Neural progenitor cell (in vitro differentiated cells): ENCODE results near the gene BPNT1.

Experiments used
- CTCF ChIP-seq: fragments of 200-600 bp; sonication (generic); IDR thresholded peaks from 2 replicates; pipeline ENCODE4 v1.5.1; 2017; ENCODE audit warnings: antibody characterized with exemption, mild to moderate bottlenecking
- EZH2 ChIP-seq: fragments of 200-600 bp; sonication (generic); IDR thresholded peaks from 2 replicates; pipeline ENCODE4 v1.6.1; 2017; ENCODE audit warnings: antibody characterized with exemption, mild to moderate bottlenecking, moderate library complexity

GRCh38 chr1:220137019-220137786 lies 47.6 kb upstream of the BPNT1 start:
- TF ChIP-seq CTCF (no peak), EZH2 (no peak)
